NCI-H1092 (cell line): ENCODE measurements around the gene ADCY3.
"Not testable (repeated sequence)": the region's sequence is repeated elsewhere in the genome, so short reads cannot be mapped to it uniquely, and the experiment has no call there.

Experiments
- DNase-seq: peaks from one replicate; lab custom pipeline; 2025; lab: John Stamatoyannopoulos, UW

Gene ADCY3

DNA sequence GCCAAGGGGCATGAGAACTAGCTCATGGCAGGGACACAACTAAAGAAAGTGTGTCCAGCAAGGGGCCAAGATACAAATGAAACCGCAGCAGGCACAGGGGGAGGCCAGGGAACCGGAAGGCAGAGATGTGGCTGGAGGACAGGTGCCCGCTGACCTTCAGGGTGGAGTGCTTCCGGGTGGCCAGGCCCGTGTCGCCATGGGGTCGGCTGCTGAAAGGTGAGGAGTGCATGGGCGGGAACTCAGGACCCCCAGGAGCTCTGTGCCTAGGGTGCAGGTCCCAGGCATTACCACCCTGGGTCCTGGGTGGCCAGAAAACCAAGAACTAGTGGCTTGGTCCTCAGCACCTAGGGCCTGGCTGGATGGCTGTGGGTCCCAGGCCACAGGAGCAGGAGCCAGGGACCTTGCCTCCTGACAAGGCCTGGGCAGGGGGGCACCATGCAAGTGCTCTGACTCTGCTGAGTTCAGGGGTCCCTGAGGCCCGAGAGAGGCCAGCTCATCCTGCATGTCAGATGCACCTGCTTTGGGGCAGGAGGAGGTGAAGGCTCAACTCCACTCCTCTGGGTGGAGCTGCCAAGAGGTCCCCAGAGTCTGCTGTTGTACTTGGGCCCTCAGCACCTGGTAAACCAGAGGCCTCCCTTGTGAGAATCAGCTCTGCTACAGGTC lies 75.9 kb downstream of the ADCY3 start:
- DNase-seq: no peak

DNA sequence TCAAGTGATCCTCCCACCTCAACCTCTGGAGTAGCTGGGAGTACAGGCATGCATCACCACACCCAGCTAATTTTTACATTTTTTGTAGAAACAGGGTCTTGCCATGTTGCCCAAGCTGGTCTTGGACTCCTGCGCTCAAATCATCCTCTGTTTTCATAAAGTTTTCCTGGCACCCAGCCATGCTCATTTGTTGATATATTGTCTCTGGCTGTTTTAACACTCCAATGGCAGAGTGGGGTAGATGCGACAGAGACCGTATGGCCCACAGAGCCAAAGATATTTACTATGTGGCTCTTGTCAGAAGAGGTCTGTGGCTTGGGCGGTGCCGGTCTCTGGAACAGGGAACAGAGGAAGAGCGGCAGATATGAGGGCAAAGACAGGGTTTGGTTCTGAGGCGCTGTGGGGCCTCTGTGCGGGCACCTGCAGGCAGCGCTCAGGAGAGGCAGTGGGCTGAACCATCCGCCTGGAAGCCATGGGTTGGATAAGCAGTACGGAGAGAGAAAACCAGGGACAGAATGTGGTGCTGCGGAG lies 76.6 kb downstream of the ADCY3 start:
- DNase-seq: no peak

DNA sequence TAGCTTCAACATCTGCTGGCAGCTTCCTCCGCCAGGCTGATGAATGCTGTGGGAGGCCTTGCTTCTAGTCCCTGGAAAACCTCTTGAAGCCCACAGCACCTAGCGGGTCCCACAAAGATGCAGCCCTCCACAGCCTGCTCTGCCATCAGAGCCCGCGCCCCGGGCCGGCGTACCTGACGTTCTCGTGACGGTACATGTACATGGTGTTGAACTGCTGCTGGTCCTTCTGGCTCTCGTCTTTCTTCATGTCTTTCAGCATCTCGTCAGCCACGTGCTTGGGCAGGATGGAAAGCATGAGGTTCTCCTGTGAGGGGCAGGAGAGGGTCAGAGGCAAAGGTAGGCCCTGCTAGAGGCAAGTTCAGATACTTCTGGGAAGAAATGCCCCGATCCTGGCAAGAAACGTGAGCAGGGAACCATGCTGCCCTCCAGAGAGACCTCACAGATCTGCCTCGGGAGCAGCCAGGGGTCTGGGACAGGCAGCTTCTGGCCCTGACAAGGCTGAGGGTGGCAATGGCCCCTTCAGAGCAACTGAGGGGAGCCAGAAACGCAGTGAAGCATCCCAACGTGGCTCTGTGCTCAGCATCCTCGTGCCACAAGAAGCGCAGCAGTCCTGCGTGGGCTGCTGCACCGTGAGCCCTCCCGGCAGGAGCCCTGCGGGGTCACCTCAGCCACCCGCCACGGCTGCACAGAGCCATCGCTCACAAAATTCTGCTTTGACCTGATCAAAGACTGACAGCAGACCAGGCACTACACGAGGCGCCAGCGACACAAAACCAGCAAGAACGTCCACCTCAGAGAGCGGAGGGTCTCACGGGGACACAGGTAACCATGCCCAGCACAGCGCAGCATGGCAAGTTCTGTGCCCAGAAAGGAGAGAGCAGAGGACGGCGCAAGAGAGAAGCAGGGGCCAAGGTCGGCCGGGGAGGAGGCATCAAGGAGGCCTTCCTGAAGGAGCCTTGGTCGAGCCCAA lies 77.7 kb downstream of the ADCY3 start:
- no peak for DNase-seq

DNA sequence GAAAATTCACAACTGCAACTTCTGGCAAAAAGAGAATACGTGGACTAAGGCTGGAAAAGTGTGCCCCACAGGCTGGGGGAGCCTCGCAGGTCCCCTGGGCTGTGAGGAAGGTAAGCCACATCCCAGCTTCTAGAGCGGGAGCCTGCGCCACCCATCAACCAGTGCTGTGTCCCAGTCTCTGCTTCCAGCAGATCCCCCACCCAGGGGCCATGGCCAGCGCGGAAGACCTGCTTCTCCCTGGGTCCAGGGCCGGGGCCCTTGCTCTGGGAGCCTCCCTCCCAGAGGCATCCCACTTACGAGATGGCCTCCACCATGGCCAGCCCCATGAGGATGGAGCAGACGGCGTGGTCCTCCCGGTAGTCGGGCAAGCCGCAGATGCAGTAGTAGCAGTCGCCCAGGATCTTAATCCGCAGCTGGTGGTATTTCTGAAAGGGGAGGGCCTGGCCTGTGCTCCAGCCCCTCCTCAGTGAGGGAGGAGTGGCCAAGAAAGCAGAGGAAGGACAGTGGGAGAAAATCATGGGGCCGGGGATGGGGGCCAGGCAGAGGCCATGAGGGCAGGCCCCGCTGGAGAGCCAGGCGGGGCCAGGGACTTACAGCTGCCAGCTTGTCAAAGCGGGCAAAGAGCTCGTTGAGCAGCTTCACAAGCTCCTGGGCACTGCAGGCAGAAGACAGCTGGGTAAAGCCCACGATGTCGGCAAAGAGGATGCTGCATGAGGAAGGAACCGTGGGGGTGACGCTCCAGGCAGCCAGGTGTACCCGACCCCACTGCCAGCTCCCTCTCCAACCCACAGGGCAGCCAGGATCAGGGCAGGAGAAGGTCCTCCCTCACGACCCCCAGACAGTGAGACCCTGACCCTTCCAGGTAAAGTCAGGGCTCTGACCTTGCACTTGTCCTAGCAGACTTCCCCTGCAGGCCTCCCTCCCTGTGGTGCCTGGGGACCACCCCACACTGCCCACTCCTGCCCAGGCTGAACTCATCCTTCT lies 78.8 kb downstream of the ADCY3 start:
- no peak for DNase-seq

DNA sequence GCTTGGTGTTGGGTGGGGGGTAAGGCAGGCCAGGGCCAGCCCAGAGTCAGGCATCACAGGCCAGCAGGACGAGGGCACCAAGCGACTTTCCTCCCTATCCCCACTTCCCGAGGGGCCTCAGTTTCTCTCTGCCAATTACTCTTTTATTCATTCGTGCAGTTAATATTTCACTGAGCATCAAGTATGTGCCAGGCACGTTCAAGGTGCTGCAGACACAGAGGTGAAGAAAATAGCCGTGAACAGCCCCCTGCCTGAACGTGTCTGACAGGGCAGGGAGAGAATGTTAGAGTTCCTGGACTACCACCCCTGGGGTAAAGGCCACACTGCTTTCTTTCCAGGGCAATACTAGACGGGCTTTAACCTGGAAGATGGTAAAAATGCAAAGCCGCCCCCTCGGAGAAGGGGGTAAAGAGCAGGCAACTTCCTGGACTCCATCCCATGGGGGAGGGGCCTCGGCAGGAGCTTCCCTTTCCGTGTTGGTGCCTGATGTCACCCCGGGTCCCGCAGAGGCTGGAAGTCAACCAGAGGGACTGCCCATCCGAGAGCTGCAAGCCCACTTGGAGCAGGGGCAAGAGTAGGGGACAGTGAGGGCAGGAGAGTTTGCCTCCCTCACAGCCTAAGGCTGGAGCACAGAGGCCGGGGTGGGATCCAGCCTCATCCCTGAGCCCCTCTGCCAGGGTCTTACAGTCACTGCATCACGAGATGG lies 79.7 kb downstream of the ADCY3 start:
- DNase-seq: no peak

GRCh38 chr2:24839729-24840128 lies 80.3 kb downstream of the ADCY3 start:
- no peak for DNase-seq

DNA sequence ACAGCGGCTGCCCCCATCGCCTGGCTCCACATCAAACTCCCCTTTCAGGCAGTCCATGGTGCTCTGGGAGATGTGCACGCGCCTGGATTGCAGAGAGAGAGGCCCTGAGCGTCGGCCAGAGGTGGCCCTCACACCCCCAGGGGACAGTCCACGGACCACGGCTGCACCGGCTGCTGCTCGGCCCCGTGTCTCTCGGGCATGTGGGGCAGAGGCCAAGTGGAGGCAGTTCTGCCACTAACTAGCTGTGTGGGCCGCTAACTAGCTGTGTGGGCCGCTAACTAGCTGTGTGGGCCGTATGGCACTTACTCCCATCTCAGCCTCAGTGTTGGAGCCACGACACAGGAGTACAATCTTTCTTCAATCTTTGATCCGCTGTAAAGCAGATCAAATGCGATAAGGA lies 81.5 kb downstream of the ADCY3 start:
- DNase-seq: no peak

DNA sequence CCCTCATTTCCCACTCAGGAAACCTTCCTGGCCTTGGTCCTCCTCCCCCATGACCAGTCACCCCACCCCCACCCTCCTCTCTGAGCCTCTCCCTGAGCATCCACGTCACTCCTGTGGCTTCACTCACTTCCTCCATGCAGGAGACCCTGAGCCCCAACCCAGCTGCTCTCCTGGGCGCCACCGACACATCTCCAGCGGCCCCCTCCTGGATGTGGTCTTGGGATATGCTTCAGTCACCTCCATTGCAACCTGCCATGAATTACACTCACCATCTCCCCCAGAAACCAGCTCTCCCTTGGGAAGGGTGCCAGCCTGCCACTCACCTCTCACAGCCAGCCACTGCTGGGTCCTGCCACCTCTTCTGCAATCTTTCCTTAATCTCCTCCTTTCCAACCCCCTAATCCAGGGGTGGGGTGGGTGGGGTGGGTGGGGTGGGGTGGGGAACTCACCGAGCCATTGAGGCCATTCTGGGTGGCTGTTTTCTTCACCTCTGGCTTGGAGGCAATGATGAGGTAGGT lies 82.0 kb downstream of the ADCY3 start:
- DNase-seq: no peak

- no peak for DNase-seq
Measured at GRCh38 chr2:24836706-24837105, 83.3 kb downstream of the ADCY3 start.

DNA sequence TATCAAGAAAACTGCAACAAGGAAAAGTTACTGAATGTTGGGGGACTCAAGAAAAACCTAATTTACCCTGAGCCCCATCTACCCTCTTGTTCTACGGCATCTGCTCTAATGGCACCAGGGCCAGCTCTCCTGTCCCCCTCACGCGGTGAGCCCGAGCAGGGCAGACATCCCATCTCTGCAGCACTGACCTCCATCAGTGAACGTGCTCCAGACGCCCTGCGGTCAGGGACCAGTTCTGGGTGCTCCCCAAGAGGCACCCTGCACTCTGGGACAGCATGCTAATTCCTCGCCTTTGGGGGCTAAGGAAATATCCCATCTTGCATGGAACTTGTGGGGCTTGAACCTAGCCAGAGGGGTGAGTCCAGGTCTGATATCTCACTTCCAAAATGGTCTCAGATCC lies 83.8 kb downstream of the ADCY3 start:
- no peak for DNase-seq

DNA sequence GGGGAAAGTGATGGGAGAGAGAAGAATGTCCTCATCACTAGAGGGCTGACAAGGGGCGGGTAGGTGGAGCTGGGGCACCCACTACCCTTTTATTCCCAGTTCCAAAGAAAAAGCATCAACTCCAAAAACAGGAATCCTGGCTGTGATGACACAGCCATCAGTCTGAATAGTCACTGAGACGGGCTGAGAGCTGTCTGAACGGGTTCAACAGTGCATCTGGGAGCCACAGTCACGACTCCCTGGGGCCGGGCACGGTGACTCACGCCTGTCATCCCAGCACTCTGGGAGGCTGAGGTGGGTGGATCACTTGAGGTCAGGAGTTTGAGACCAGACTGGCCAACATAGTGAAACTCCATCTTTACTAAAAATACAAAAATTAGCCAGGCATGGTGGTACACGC lies 84.6 kb downstream of the ADCY3 start:
- DNase-seq: not testable (repeated sequence)

DNA sequence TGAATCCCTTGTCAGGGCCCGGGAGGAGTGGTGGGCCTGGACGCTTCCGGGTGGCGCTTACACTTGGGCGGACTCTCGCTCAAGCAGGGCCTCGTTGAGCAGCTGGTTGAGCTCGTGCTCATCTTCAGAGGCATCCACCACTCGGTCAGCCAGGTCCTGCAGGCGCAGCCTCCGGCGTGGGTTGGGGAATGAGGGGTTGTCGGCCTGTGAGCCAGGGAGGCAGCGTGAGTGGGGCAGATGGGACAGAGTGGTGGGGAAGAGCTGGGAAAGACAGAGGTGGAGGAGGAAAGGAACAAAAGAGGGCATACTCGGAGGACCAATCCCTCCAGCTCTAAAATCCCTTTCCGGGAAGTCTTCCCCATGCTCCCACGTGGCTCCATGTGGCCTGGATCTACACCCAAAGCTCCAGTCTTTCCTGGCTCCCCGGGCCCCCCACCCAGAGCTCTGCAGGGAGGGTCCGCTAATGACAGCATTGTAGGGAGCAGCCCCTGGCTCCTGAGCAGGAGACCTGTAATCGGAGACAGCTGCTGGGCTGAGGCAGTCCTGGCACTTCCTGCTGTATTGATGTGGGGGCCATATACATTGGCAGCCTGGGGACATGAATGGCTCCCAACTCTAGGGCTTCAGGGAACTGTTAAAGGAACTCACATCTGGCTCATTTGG lies 85.2 kb downstream of the ADCY3 start:
- no peak for DNase-seq

GRCh38 chr2:24833821-24834732 lies 86.0 kb downstream of the ADCY3 start:
- no peak for DNase-seq

- no peak for DNase-seq
Measured at GRCh38 chr2:24832931-24833701, 86.9 kb downstream of the ADCY3 start.

GRCh38 chr2:24832521-24832920 lies 87.5 kb downstream of the ADCY3 start:
- DNase-seq: no peak

DNA sequence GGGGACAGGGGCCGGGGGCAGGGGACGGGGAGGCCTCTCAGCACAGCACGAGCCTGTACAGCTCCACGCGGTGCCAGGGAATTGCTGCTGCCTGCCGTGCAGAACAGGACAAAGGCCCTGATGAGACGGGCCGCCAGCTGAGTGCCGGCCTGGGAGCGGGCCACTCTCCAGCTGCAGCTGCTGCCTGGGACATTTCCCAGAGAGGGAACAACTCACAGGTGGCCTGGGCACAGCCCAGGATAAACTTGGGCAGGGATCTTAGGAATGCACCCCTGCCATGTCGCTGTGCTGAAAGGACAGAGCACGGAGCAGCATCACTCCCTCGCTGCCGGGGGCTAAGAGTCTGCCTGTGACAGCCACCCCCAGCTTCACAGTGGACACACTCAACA lies 88.0 kb downstream of the ADCY3 start:
- no peak for DNase-seq

- DNase-seq: no peak
Measured at GRCh38 chr2:24831221-24832072, 88.6 kb downstream of the ADCY3 start.

DNA sequence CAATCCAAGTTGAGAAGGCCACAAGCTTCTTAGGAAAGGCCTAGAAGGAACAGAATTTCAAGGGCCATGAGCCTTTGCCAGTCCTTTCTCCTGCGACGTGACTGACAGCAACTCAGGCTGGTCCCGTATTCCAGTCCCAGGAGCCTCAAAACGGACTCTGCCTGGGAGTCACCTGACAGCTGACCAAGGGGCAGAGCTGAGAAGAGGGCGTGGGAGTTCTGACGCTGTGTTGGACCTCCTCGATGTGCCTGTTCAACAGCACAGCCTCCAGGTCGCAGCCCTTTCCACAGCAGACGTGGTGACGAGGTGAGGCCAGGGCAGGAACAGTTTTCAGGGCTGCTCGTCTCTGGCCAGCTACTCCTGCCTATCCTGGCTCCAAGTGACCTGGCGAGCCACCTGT lies 89.3 kb downstream of the ADCY3 start:
- no peak for DNase-seq
